GM12801 (cell line): ENCODE data around the gene UBR1.

Experiments used
- TF ChIP-seq, protein P1 (sequence below): IDR thresholded peaks from one replicate; pipeline ENCODE4 v1.5.1; 2011; ENCODE audit warnings: control low read depth; ENCODE audit not compliant: insufficient read length; ENCODE audit errors: extremely low read depth

The UBR1 gene

DNA sequence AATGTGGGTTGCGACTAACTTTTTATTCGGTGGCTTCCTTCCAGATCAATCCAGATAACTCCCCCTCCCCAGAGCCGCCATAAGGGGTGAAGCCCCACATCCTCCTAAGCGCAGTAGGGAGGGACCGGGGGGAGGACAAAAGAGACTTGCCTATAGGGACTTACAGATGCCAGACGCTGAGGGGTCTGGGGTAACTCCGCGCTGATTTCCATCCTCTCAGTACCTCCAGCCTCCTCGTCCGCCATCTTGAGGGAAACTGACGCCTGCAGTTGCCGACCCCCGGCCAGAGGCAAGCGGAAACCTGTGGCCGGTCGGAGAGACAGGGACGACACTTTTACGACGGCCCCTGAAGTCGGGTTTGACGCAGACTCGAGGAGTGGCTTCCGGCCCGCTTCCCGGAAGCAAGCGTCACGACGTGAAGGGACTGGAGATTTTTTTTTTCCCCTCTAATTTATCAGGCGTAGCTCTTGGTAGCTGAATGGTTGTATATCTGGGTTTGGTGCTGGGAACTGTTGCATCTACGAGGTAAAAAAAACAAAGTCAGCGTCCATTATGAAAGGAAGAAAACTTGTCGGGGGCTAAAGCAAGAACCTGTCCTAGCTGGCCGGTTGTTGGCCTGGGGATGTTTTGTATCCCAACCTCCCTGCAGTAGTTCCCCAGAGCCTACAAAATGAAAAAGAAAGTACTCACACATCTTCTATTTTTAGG lies at the start of gene UBR1:
Gene UBR1 (minus strand): TSS at position 261 of the 708 bp plus-strand sequence. CDS start 16 bp downstream, at position 245.
- TF ChIP-seq, protein P1, sequence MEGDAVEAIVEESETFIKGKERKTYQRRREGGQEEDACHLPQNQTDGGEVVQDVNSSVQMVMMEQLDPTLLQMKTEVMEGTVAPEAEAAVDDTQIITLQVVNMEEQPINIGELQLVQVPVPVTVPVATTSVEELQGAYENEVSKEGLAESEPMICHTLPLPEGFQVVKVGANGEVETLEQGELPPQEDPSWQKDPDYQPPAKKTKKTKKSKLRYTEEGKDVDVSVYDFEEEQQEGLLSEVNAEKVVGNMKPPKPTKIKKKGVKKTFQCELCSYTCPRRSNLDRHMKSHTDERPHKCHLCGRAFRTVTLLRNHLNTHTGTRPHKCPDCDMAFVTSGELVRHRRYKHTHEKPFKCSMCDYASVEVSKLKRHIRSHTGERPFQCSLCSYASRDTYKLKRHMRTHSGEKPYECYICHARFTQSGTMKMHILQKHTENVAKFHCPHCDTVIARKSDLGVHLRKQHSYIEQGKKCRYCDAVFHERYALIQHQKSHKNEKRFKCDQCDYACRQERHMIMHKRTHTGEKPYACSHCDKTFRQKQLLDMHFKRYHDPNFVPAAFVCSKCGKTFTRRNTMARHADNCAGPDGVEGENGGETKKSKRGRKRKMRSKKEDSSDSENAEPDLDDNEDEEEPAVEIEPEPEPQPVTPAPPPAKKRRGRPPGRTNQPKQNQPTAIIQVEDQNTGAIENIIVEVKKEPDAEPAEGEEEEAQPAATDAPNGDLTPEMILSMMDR = no peak

DNA sequence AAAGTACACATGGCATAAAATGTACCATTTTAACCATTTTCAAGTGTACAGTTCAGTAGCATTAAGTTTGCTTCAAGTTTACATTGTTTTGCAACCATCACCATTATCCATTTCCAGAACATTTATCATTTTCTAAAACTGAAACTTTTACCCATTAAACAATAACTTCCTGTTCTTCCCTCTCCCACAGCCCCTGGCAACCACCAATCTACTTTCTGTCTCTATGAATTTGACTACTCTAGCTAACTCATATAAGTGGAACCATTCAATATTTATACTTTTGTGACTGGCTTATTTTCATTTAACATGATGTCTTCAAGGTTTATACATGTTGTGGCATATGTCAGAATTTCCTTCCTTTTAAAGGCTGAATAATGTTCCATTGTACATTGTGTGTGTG lies 47.4 kb upstream of the UBR1 start:
- TF ChIP-seq, protein P1 = no peak

DNA sequence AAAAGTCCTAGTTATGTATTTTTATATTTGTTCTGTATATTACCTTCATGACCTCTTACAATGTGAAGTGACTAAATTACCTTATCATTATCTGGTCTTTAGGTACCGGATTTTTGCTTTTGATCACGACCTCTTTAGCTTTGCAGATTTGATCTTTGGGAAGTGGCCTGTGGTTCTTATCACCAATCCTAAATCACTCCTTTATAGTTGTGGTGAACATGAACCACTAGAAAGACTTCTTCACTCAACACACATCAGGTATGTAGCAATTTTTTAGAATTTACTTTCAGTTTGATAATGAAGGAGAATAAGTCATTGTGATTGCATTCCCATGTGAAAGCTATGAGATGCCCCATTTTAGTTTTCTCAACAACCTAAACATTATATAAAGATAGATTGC lies 45.9 kb upstream of the UBR1 start:
- TF ChIP-seq, protein P1 = no peak

DNA sequence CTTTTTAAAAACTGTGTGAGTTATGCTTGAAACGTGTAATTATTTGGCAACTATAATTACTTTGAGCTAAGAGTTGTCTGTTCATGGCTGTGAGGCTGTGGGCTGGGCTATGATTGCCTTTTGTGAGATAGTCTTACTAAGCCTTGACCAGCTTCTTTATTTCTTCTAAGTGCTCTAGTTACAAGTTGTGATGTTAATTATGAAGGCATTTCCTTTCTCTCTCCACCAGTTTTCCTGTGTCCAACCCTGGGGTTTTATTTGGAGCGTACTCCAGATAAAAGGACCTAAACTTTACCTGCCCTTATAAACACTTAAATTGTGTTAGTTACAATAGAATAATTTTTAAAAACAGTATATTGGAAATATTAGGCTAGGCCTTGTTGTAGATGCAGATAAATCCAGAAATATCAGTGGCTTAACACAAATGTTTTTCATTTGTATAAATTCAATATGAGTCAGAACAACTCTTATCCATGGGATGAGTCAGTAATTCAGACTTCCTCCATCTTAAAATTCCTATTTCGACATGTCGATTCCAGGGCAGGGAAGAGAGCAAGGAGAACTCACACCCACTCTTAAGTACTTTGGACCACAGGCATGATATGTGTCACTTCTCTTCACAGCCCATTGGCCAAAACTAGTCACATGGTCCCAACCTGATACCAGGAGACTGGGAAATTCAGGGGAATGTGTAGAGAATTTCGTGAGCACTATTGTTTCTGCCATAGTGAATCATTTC lies 44.5 kb upstream of the UBR1 start:
- TF ChIP-seq, protein P1 = no peak

DNA sequence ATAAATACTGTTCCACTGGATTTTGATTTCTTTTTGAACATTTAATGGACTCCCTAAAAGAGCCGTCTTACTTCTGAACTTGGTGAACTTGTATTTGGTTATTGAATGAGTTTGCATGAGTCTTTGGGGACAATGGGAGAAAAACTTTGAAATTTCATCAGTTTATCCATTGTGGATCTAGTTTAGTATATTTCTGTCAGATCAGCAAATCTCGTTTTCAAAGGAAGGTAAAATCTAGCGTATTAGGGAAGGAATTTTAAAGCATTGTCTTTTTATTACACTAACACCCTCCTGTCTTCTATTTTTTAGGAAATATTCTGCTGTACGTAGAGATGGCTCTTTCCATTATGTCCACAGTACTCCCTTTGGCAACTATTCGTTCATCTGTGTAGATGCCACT lies 40.3 kb upstream of the UBR1 start:
- TF ChIP-seq, protein P1 = no peak

DNA sequence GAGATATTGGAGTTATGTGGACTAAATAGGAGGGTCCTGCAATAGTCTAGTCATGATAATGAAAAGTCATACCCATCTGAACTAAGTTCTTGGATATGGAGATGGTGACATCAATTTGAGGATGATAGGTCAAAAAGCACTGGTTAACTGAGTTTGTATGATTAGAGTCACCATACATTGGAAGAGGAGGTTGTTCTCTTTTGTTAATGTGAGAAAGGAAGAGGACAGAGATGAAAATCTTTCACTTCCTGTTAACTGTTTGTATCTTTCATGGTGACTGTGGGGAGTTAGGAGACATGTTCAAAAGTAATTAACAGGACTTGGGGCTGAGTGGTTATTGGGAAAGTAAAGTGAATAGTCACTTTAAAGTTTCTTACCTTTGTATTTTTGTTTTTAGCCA lies 38.7 kb upstream of the UBR1 start:
- TF ChIP-seq, protein P1 = no peak

DNA sequence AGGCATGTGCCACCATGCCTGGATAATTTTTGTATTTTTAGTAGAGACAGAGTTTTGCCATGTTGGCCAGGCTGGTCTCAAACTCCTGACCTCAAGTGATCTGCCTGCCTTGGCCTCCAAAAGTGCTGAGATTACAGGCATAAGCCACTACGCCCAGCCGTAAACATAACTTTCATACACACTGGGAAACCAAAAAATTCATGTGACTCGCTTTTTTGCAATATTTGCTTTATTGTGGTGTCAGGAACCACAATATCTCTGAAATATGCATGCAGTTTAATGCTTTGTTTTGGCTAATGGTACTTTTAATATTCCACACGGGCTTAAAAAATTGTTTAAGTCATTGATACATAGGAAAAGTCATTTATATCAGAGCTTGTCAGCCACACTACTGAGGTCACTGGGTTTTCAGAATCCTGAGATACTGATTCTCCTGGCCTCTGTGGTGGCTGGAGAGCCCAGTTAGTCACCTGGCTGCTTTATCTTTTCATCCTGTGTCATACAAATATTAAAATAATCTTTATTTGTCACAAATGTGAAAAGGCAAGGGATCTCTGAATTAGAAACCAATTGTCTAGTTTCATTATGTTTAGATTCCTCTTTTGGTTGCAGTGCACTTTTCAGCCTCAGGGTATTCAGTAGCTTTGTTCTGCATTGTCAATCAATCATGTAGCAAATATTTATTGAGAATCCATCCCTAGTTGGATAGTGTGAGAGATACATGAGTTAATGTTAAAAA lies 37.5 kb upstream of the UBR1 start:
- TF ChIP-seq, protein P1 = no peak
